ENCODE measurements around the gene ERFL.

Gene ERFL

GRCh38 chr19:41928221-41928683, at the start of gene ERFL:
Gene ERFL (minus strand): TSS chr19:41928449. CDS start chr19:41912919, 15,530 bp downstream.
- peaks cover 93% of the 10 kb centered on the region for H3K27me3 ChIP-seq (ENCODE audit: insufficient read depth, insufficient read length)
- peaks cover 15% of the 10 kb centered on the region for H3K4me1 ChIP-seq (ENCODE audit: insufficient read depth, insufficient read length)
- H3K9me3 ChIP-seq (ENCODE audit: insufficient read depth, low read length) = no peaks in the 10 kb centered on the region
- H3K9ac ChIP-seq (ENCODE audit: insufficient read length, low read depth) = peak within 1 kb of the TSS; percentile 42
- DNase-seq (ENCODE audit: low read depth, low spot score) = no peak
- TF ChIP-seq ZNF274 (IDR thresholded peaks at IDR 0.05; ENCODE audit: low read depth, low read length) (no peak), SUZ12 (IDR thresholded peaks at IDR 0.05; ENCODE audit: extremely low read depth, insufficient read depth, insufficient read length) (no peak), YY1 (IDR thresholded peaks at IDR 0.05; ENCODE audit: insufficient read depth, insufficient read length) (no peak)
- no peaks in the 10 kb centered on the region for H3K36me3 ChIP-seq (ENCODE audit: insufficient read depth, insufficient read length, low read length)
- H3K4me3 ChIP-seq (ENCODE audit: insufficient read length, low read depth) = peak within 1 kb of the TSS; percentile 32

GRCh38 chr19:41977916-41978315, 49.7 kb upstream of the ERFL start:
- no peak for DNase-seq (ENCODE audit: low read depth, low spot score)
- no peaks in the 10 kb centered on the region for H3K9me3 ChIP-seq (ENCODE audit: insufficient read depth, low read length)
- no peaks in the 10 kb centered on the region for H3K4me1 ChIP-seq (ENCODE audit: insufficient read depth, insufficient read length)
- no peaks in the 10 kb centered on the region for H3K36me3 ChIP-seq (ENCODE audit: insufficient read depth, insufficient read length, low read length)
- no peaks in the 10 kb centered on the region for H3K27me3 ChIP-seq (ENCODE audit: insufficient read depth, insufficient read length)
- TF ChIP-seq YY1 (IDR thresholded peaks at IDR 0.05; ENCODE audit: insufficient read depth, insufficient read length) (no peak), ZNF274 (IDR thresholded peaks at IDR 0.05; ENCODE audit: low read depth, low read length) (no peak), SUZ12 (IDR thresholded peaks at IDR 0.05; ENCODE audit: extremely low read depth, insufficient read depth, insufficient read length) (no peak)
- no peak overlapping the region for H3K9ac ChIP-seq (ENCODE audit: insufficient read length, low read depth)
- no peak overlapping the region for H3K4me3 ChIP-seq (ENCODE audit: insufficient read length, low read depth)

GRCh38 chr19:41974652-41975051, 46.4 kb upstream of the ERFL start:
- DNase-seq (ENCODE audit: low read depth, low spot score) = no peak
- no peaks in the 10 kb centered on the region for H3K27me3 ChIP-seq (ENCODE audit: insufficient read depth, insufficient read length)
- no peak overlapping the region for H3K9ac ChIP-seq (ENCODE audit: insufficient read length, low read depth)
- no peaks in the 10 kb centered on the region for H3K36me3 ChIP-seq (ENCODE audit: insufficient read depth, insufficient read length, low read length)
- H3K4me1 ChIP-seq (ENCODE audit: insufficient read depth, insufficient read length) = no peaks in the 10 kb centered on the region
- no peak overlapping the region for H3K4me3 ChIP-seq (ENCODE audit: insufficient read length, low read depth)
- TF ChIP-seq SUZ12 (IDR thresholded peaks at IDR 0.05; ENCODE audit: extremely low read depth, insufficient read depth, insufficient read length) = no peak
- no peak for TF ChIP-seq YY1 (IDR thresholded peaks at IDR 0.05; ENCODE audit: insufficient read depth, insufficient read length)
- TF ChIP-seq ZNF274 (IDR thresholded peaks at IDR 0.05; ENCODE audit: low read depth, low read length) = no peak
- no peaks in the 10 kb centered on the region for H3K9me3 ChIP-seq (ENCODE audit: insufficient read depth, low read length)

GRCh38 chr19:41971363-41971762, 43.1 kb upstream of the ERFL start:
- H3K36me3 ChIP-seq (ENCODE audit: insufficient read depth, insufficient read length, low read length) = no peaks in the 10 kb centered on the region
- TF ChIP-seq YY1 (IDR thresholded peaks at IDR 0.05; ENCODE audit: insufficient read depth, insufficient read length) = no peak
- TF ChIP-seq SUZ12 (IDR thresholded peaks at IDR 0.05; ENCODE audit: extremely low read depth, insufficient read depth, insufficient read length) = no peak
- TF ChIP-seq ZNF274 (IDR thresholded peaks at IDR 0.05; ENCODE audit: low read depth, low read length) = no peak
- H3K9ac ChIP-seq (ENCODE audit: insufficient read length, low read depth) = no peak overlapping the region
- no peaks in the 10 kb centered on the region for H3K4me1 ChIP-seq (ENCODE audit: insufficient read depth, insufficient read length)
- H3K9me3 ChIP-seq (ENCODE audit: insufficient read depth, low read length) = no peaks in the 10 kb centered on the region
- no peak overlapping the region for H3K4me3 ChIP-seq (ENCODE audit: insufficient read length, low read depth)
- no peaks in the 10 kb centered on the region for H3K27me3 ChIP-seq (ENCODE audit: insufficient read depth, insufficient read length)
- DNase-seq (ENCODE audit: low read depth, low spot score) = no peak

GRCh38 chr19:41969772-41970458, 41.7 kb upstream of the ERFL start:
- no peak for TF ChIP-seq YY1 (IDR thresholded peaks at IDR 0.05; ENCODE audit: insufficient read depth, insufficient read length)
- TF ChIP-seq SUZ12 (IDR thresholded peaks at IDR 0.05; ENCODE audit: extremely low read depth, insufficient read depth, insufficient read length) = no peak
- no peak for TF ChIP-seq ZNF274 (IDR thresholded peaks at IDR 0.05; ENCODE audit: low read depth, low read length)
- Histone ChIP-seq H3K9me3 (ENCODE audit: insufficient read depth, low read length) (no peaks in the 10 kb centered on the region), H3K27me3 (ENCODE audit: insufficient read depth, insufficient read length) (no peaks in the 10 kb centered on the region), H3K4me3 (ENCODE audit: insufficient read length, low read depth) (no peak overlapping the region), H3K4me1 (ENCODE audit: insufficient read depth, insufficient read length) (no peaks in the 10 kb centered on the region), H3K9ac (ENCODE audit: insufficient read length, low read depth) (no peak overlapping the region), H3K36me3 (ENCODE audit: insufficient read depth, insufficient read length, low read length) (no peaks in the 10 kb centered on the region)
- DNase-seq (ENCODE audit: low read depth, low spot score) = no peak

GRCh38 chr19:41968751-41969595, 40.7 kb upstream of the ERFL start:
- Histone ChIP-seq H3K4me3 (ENCODE audit: insufficient read length, low read depth) (no peak overlapping the region), H3K9ac (ENCODE audit: insufficient read length, low read depth) (no peak overlapping the region), H3K27me3 (ENCODE audit: insufficient read depth, insufficient read length) (no peaks in the 10 kb centered on the region), H3K4me1 (ENCODE audit: insufficient read depth, insufficient read length) (no peaks in the 10 kb centered on the region), H3K9me3 (ENCODE audit: insufficient read depth, low read length) (no peaks in the 10 kb centered on the region), H3K36me3 (ENCODE audit: insufficient read depth, insufficient read length, low read length) (no peaks in the 10 kb centered on the region)
- TF ChIP-seq ZNF274 (IDR thresholded peaks at IDR 0.05; ENCODE audit: low read depth, low read length) (no peak), YY1 (IDR thresholded peaks at IDR 0.05; ENCODE audit: insufficient read depth, insufficient read length) (no peak), SUZ12 (IDR thresholded peaks at IDR 0.05; ENCODE audit: extremely low read depth, insufficient read depth, insufficient read length) (no peak)
- DNase-seq (ENCODE audit: low read depth, low spot score) = no peak

Data from NT2/D1 (cell line).